BJ (cell line): Measurements from ENCODE around the gene TOP2A. TPM values are rescaled to one million over a fixed set of nuclear protein-coding genes. Genes with fewer than 3 reads are reported as not detected.
"Not testable (repeated sequence)": the region's sequence is repeated elsewhere in the genome, so short reads cannot be mapped to it uniquely, and the experiment has no call there.

Experiments used
- CTCF ChIA-PET: fragments of 350-600 bp; formaldehyde crosslinking; extraction: SDS; loops from one replicate; lab custom pipeline; 2021; ENCODE audit warnings: antibody characterized with exemption, inconsistent platforms; lab: Yijun Ruan, JAX
- POLR2A ChIA-PET: fragments of 300-600 bp; sonication (Branson Sonifier 250); formaldehyde crosslinking; extraction: SDS; loops from one replicate; lab custom pipeline; 2021; ENCODE audit warnings: antibody characterized with exemption; lab: Charles Lee
- DNase-seq: peaks from one replicate; pipeline ENCODE4 v3.0.0-alpha.2; 2011; ENCODE audit warnings: low read depth
- H3K27me3 ChIP-seq: 2 replicates; pipeline ENCODE4 v1.6.0; 2011; ENCODE audit warnings: low read length; ENCODE audit not compliant: control insufficient read depth, insufficient read depth
- H3K36me3 ChIP-seq: 2 replicates; pipeline ENCODE4 v1.5.1; 2011; ENCODE audit warnings: low read length; ENCODE audit not compliant: control insufficient read depth, insufficient read depth
- H3K4me3 ChIP-seq: 2 replicates; pipeline ENCODE4 v1.5.1; 2011; ENCODE audit warnings: low read depth, mild to moderate bottlenecking, control low read depth, low read length
- polyA plus RNA-seq: library from polyadenylated mRNA; depleted of rRNA; stranded (reverse); fragments of >200 nt; gene quantifications from 2 replicates; pipeline ENCODE4 v1.2.3, GENCODE V29; 2011
- TF ChIP-seq, protein P1 (sequence below): IDR thresholded peaks from 2 replicates; pipeline ENCODE4 v1.5.1; 2011; ENCODE audit warnings: low read depth, mild to moderate bottlenecking, control low read depth, inconsistent platforms, low read length, moderate library complexity; ENCODE audit not compliant: insufficient read depth

Gene TOP2A
- polyA plus RNA-seq, 1 experiment = 31.8 TPM

DNA sequence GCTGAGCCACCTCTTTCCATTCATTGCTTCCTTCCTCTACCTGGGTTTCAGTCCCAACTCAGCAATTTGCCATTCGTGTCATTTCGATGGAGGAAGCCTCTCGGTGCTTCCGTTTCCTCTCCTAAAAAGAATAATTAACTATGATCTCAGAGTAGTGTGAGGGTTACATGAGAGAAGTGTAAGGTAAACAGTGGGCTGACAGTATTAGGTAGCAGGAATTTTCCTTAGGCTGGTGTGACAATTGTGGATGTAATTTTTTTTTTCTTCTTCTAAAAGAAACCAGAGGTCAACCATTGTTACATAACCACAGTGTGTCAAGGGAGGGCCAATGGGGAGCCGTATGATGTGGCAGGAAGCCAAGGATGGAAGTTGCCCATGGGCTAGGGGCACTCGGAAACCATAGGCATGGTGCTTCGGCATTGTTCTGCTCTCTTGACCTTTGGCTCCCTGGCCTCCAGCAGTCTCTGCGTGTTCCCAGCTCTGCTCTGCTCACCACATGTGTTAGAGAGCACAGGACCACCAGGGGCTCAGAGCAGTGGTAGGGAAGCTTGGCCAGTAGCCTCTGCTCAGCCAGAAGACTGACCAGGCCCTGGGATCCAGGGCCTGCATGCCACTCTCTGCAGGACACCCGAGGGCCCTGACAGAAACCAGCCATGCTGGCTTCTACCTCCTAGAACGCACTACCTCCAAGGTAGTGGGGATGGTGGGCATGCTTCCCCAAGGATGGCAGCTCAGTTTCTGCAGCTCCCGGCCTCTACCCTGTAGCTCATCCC lies 2.0 kb upstream of the TOP2A start:
- Histone ChIP-seq H3K27me3 (no peaks in the 10 kb centered on the region), H3K4me3 (no peak overlapping the region), H3K36me3 (no peaks in the 10 kb centered on the region)
- ChIA-PET POLR2A (no interaction called here), CTCF (interaction anchor here (0.7 to 4.1 kb wide), 4 partner anchors 9 to 113 kb away, joined by 3 to 23 read pairs (median 3); no protein-coding TSS in a partner anchor)
- TF ChIP-seq, protein P1, sequence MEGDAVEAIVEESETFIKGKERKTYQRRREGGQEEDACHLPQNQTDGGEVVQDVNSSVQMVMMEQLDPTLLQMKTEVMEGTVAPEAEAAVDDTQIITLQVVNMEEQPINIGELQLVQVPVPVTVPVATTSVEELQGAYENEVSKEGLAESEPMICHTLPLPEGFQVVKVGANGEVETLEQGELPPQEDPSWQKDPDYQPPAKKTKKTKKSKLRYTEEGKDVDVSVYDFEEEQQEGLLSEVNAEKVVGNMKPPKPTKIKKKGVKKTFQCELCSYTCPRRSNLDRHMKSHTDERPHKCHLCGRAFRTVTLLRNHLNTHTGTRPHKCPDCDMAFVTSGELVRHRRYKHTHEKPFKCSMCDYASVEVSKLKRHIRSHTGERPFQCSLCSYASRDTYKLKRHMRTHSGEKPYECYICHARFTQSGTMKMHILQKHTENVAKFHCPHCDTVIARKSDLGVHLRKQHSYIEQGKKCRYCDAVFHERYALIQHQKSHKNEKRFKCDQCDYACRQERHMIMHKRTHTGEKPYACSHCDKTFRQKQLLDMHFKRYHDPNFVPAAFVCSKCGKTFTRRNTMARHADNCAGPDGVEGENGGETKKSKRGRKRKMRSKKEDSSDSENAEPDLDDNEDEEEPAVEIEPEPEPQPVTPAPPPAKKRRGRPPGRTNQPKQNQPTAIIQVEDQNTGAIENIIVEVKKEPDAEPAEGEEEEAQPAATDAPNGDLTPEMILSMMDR = no peak
- no peak for DNase-seq

DNA sequence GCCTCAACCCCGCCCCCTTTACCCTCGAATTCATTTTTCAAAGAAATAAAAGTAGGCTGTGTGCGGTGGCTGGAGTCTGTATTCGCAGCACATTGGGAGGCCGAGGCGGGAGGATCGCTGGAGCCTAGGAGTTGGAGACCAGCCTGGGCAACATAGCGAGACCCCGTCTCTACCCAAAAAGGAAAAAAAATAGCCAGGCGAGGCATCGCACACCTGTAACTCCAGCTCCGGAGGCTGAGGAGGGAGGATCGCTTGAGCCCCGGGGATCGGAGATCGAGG lies 671 bp upstream of the TOP2A start:
- DNase-seq = no peak
- Histone ChIP-seq H3K27me3 (no peaks in the 10 kb centered on the region), H3K36me3 (no peaks in the 10 kb centered on the region), H3K4me3 (peak overlapping the region; percentile 52)
- ChIA-PET CTCF (interaction anchor here (0.7 to 4.1 kb wide), 11 partner anchors 15 to 174 kb away, joined by 3 to 25 read pairs (median 5); partner anchors contain the start of gene IGFBP4), POLR2A (interaction anchor here (0.5 to 0.8 kb wide), 2 partner anchors 31 to 227 kb away, joined by 3 read pairs; no protein-coding TSS in a partner anchor)
- TF ChIP-seq, protein P1 = no peak

DNA sequence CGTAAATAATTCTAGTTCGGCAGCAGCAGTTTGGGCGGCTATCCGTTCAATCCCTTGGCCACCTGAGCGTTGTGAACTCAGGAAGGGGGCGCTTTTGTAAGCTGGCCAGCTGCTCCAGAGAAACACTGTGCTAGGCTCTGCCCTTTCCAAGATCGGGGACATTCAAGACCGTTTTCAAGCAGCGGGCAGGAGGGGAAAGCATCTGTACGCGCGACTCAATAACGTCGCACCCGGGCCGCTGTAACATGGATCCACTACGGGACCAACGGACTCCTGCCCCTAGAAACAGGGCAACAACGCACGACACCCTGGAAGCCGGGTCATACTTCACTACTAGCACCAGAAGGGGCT lies 463 bp downstream of the TOP2A start:
- Histone ChIP-seq H3K36me3 (no peaks in the 10 kb centered on the region), H3K4me3 (peak overlapping the region; percentile 56), H3K27me3 (no peaks in the 10 kb centered on the region)
- TF ChIP-seq, protein P1 = 0 out of 2 replicates have a peak, but pooled peaks have one; percentile 1
- DNase-seq = no peak
- ChIA-PET POLR2A (interaction anchor here (0.5 to 0.8 kb wide), 3 partner anchors 121 to 208 kb away, joined by 3 read pairs; no protein-coding TSS in a partner anchor), CTCF (interaction anchor here (0.7 to 4.1 kb wide), 11 partner anchors 15 to 227 kb away, joined by 3 to 25 read pairs (median 4); partner anchors contain the start of gene IGFBP4)

DNA sequence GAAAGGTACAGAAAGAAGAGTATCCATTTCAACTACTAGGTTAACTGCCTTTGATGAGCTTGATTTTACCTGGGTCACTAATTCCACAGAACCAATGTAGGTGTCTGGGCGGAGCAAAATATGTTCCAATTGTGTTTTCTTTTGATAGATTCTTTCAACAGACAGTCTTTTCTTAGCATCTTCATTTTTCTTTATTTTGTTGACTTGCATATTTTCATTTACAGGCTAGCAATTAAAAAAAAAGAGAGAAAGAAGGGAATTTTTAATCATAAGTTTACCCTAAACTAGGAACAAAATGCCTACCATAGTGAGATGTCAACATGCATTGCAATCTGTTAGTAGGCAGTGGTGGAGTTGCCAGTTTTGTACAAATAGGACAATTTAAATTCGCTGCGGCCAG lies 1.0 kb downstream of the TOP2A start:
- POLR2A ChIA-PET = no interaction called here
- peak overlapping the region; percentile 56 for H3K4me3 ChIP-seq
- H3K36me3 ChIP-seq = no peaks in the 10 kb centered on the region
- H3K27me3 ChIP-seq = no peaks in the 10 kb centered on the region
- CTCF ChIA-PET = interaction anchor here (1.0 to 4.1 kb wide), 12 partner anchors 10 to 227 kb away, joined by 3 to 32 read pairs (median 10); partner anchors contain the start of gene IGFBP4
- DNase-seq = no peak
- TF ChIP-seq, protein P1 = no peak

DNA sequence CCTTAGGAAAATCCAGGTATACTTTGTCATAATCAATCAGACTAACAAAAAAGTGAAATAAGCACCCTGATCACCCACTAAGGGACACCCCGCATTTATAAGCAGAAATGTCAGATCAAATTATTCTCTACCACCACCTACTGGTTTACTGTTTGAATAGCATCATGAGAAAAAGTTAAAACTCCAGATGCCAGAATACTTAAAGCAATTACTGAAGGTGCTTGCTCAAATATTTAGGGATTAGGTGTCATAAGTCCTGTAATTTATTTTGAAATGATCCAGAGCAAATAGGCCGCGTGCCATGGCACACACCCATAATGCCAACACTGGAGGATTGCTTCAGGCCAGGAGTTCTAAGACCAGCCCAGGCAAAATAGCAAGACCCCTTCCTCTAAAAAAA lies 2.3 kb downstream of the TOP2A start:
- Histone ChIP-seq H3K36me3 (no peaks in the 10 kb centered on the region), H3K4me3 (no peak overlapping the region), H3K27me3 (no peaks in the 10 kb centered on the region)
- ChIA-PET CTCF (interaction anchor here (0.7 to 4.1 kb wide), 33 partner anchors 9 to 410 kb away, joined by 3 to 32 read pairs (median 4); no protein-coding TSS in a partner anchor), POLR2A (no interaction called here)
- DNase-seq = no peak
- TF ChIP-seq, protein P1 = peak; percentile 60

DNA sequence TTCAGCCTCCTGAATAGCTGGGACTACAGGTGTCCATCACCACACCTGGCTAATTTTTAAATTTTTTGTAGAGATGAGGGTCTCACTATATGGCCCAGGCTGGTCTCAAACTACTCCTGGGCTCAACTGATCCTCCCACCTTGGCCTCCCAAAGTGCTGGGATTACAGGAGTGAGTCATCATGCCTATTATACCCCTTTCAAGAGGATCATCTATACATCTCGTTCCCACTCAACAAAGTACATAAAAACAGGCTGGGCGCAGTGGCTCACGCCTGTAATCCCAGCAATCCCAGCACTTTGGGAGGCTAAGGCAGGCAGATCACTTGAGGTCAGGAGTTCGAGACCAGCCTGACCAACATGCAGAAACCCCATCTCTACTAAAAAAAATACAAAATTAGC lies 3.4 kb downstream of the TOP2A start:
- H3K27me3 ChIP-seq, DNase-seq, H3K4me3 ChIP-seq, H3K36me3 ChIP-seq, POLR2A ChIA-PET: not testable (repeated sequence)
- CTCF ChIA-PET = interaction anchor here (0.6 to 3.9 kb wide), 22 partner anchors 10 to 692 kb away, joined by 3 to 32 read pairs (median 4); no protein-coding TSS in a partner anchor
